H1 (cell line): ENCODE results near the gene RAP1GDS1. TPM values are rescaled to one million over a fixed set of nuclear protein-coding genes. Genes with fewer than 3 reads are reported as not detected.

Source experiments
- CTCF ChIA-PET: fragments of 300-600 bp; sonication (Branson Sonifier 250); formaldehyde crosslinking; loops from one replicate; lab custom pipeline; 2021; ENCODE audit not compliant: partially characterized antibody; lab: Charles Lee
- POLR2A ChIA-PET: fragments of 300-600 bp; sonication (Branson Sonifier 250); formaldehyde crosslinking; loops from one replicate; lab custom pipeline; 2021; ENCODE audit warnings: inconsistent platforms; ENCODE audit not compliant: partially characterized antibody; lab: Charles Lee
- DNase-seq, 2 experiments: peaks; one replicate each; pipeline versions ENCODE4 v3.0.0 to v3.0.0-alpha.2; 2010 to 2022; ENCODE audit warnings: low spot score in 2 of 2, low read depth in 1 of 2, mixed read lengths in 1 of 2
- FAIRE-seq: peaks from 2 replicates; lab custom pipeline; 2011; peaks lifted over from hg19 to GRCh38; lab: Jason Lieb, UNC
- H2AFZ ChIP-seq: 2 replicates; pipeline ENCODE4 v1.8.1; 2012; ENCODE audit warnings: low read length, inconsistent platforms
- H2AK5ac ChIP-seq: 2 replicates; pipeline ENCODE4 v1.6.1; 2013; ENCODE audit warnings: low read depth, low read length
- H2BK120ac ChIP-seq: replicated peaks from 2 replicates; pipeline ENCODE3; 2013; ENCODE audit warnings: low read depth, low read length, inconsistent platforms
- H2BK12ac ChIP-seq: 2 replicates; pipeline ENCODE4 v1.6.1; 2013; ENCODE audit warnings: low read depth, low read length
- H2BK15ac ChIP-seq: 2 replicates; pipeline ENCODE4 v1.6.1; 2013; ENCODE audit warnings: low read length
- H2BK20ac ChIP-seq: 2 replicates; pipeline ENCODE4 v1.6.1; 2013; ENCODE audit warnings: low read length
- H2BK5ac ChIP-seq: 2 replicates; pipeline ENCODE4 v1.6.1; 2013; ENCODE audit warnings: low read depth, low read length
- H3K14ac ChIP-seq: 2 replicates; pipeline ENCODE4 v1.6.1; 2013; ENCODE audit warnings: inconsistent platforms; ENCODE audit not compliant: insufficient read length
- H3K18ac ChIP-seq: 2 replicates; pipeline ENCODE4 v1.6.1; 2013; ENCODE audit warnings: low read length; ENCODE audit errors: extremely low read depth
- H3K23ac ChIP-seq: 2 replicates; pipeline ENCODE4 v1.6.1; 2013; ENCODE audit warnings: inconsistent platforms; ENCODE audit not compliant: insufficient read length
- H3K23me2 ChIP-seq: 2 replicates; pipeline ENCODE4 v1.6.1; 2013; ENCODE audit warnings: low read depth, low read length
- H3K27ac ChIP-seq: 2 replicates; pipeline ENCODE4 v1.6.1; 2011; ENCODE audit warnings: low read depth, low read length, inconsistent platforms
- H3K27me3 ChIP-seq, 4 experiments: replicated peaks in 1 of 4; 1 replicate in 1 of 4; 2 replicates in 3 of 4; pipeline versions ENCODE4 v1.6.1 to v1.8.1; 2011 to 2013; ENCODE audit warnings: low read length in 3 of 4, mild to moderate bottlenecking in 3 of 4, inconsistent platforms in 2 of 4, mixed read lengths in 2 of 4, moderate library complexity in 1 of 4; ENCODE audit not compliant: control insufficient read depth in 3 of 4, insufficient read depth in 3 of 4; ENCODE audit errors: extremely low read depth in 1 of 4
- H3K36me3 ChIP-seq, 4 experiments: 2 replicates each; pipeline versions ENCODE4 v1.6.1 to v1.8.1; 2011 to 2013; ENCODE audit warnings: mild to moderate bottlenecking in 4 of 4, low read length in 3 of 4, moderate library complexity in 2 of 4, control low read depth in 1 of 4, inconsistent platforms in 1 of 4; ENCODE audit not compliant: insufficient read depth in 4 of 4, control insufficient read depth in 2 of 4
- H3K4ac ChIP-seq: replicated peaks from 2 replicates; pipeline ENCODE3; 2013; ENCODE audit warnings: low read length, low read depth, mixed read lengths, inconsistent platforms; ENCODE audit not compliant: insufficient read length
- H3K4me1 ChIP-seq, 4 experiments: replicated peaks in 1 of 4; 1 replicate in 1 of 4; 2 replicates in 3 of 4; pipeline versions ENCODE4 v1.6.1 to v1.8.1; 2011 to 2013; ENCODE audit warnings: low read length in 3 of 4, inconsistent platforms in 2 of 4, mixed read lengths in 1 of 4; ENCODE audit not compliant: insufficient read depth in 4 of 4, control insufficient read depth in 3 of 4
- H3K4me2 ChIP-seq, 2 experiments: 2 replicates each; pipeline versions ENCODE4 v1.6.1 to v1.8.1; 2011 to 2013; ENCODE audit warnings: low read depth in 2 of 2, low read length in 2 of 2, control low read depth in 1 of 2, inconsistent platforms in 1 of 2, mild to moderate bottlenecking in 1 of 2; ENCODE audit not compliant: insufficient read depth in 1 of 2
- H3K4me3 ChIP-seq, 4 experiments: fragments of 200-600, 300-600 bp in 1 of 4; sonication (generic), shearing (Covaris generic), sonication (Bioruptor Twin) in 1 of 4; 2 replicates each; pipeline versions ENCODE4 v1.5.1 to v1.8.1; 2011 to 2016; ENCODE audit warnings: low read length in 4 of 4, low read depth in 3 of 4, control low read depth in 2 of 4, inconsistent platforms in 2 of 4, mild to moderate bottlenecking in 2 of 4, mixed read lengths in 1 of 4, moderate library complexity in 1 of 4; ENCODE audit not compliant: insufficient read depth in 2 of 4; ENCODE audit errors: extremely low read depth in 1 of 4
- H3K56ac ChIP-seq: replicated peaks from 2 replicates; pipeline ENCODE3; 2013; ENCODE audit warnings: low read depth, mild to moderate bottlenecking, mixed read lengths, low read length, inconsistent platforms; ENCODE audit not compliant: insufficient read length
- H3K79me1 ChIP-seq: 2 replicates; pipeline ENCODE4 v1.6.1; 2013; ENCODE audit warnings: low read depth, low read length, control low read depth
- H3K79me2 ChIP-seq, 2 experiments: 2 replicates each; pipeline versions ENCODE4 v1.6.1 to v1.8.1; 2012 to 2013; ENCODE audit warnings: low read length in 2 of 2, mild to moderate bottlenecking in 2 of 2, inconsistent platforms in 1 of 2; ENCODE audit not compliant: insufficient read depth in 2 of 2, control insufficient read depth in 1 of 2
- H3K9ac ChIP-seq, 4 experiments: replicated peaks in 1 of 4; 1 replicate in 1 of 4; 2 replicates in 3 of 4; pipeline versions ENCODE4 v1.6.1 to v1.8.1; 2011 to 2013; ENCODE audit warnings: low read depth in 3 of 4, low read length in 3 of 4, control low read depth in 2 of 4, mild to moderate bottlenecking in 2 of 4, moderate library complexity in 2 of 4, inconsistent platforms in 1 of 4; ENCODE audit errors: extremely low read depth in 1 of 4
- H3K9me3 ChIP-seq, 2 experiments: 2 replicates each; pipeline versions ENCODE4 v1.6.1 to v1.8.1; 2012 to 2013; ENCODE audit warnings: mild to moderate bottlenecking in 2 of 2, moderate library complexity in 2 of 2, control low read depth in 1 of 2, inconsistent platforms in 1 of 2, low read depth in 1 of 2, low read length in 1 of 2, mixed read lengths in 1 of 2; ENCODE audit not compliant: insufficient read depth in 2 of 2
- H4K20me1 ChIP-seq, 2 experiments: replicated peaks in 1 of 2; 2 replicates each; pipeline versions ENCODE3 to v1.8.1; 2011 to 2013; ENCODE audit warnings: inconsistent platforms in 2 of 2, low read length in 2 of 2, mild to moderate bottlenecking in 1 of 2; ENCODE audit not compliant: insufficient read depth in 2 of 2, control insufficient read depth in 1 of 2
- H4K5ac ChIP-seq: 2 replicates; pipeline ENCODE4 v1.6.1; 2013; ENCODE audit warnings: low read length, low read depth, mixed read lengths, inconsistent platforms; ENCODE audit not compliant: insufficient read length
- H4K8ac ChIP-seq: 2 replicates; pipeline ENCODE4 v1.8.0; 2013; ENCODE audit warnings: mild to moderate bottlenecking, moderate library complexity, low read length, inconsistent platforms; ENCODE audit not compliant: insufficient read depth; ENCODE audit errors: extremely low read depth
- H4K91ac ChIP-seq: replicated peaks from 2 replicates; pipeline ENCODE3; 2013; ENCODE audit warnings: low read length, mixed read lengths, inconsistent platforms; ENCODE audit not compliant: insufficient read length
- BACH1 ChIP-seq: IDR thresholded peaks from 2 replicates; pipeline ENCODE4 v1.6.1; 2012; ENCODE audit warnings: low read length, improper control_type of control experiment
- BCL11A ChIP-seq, 2 experiments: IDR thresholded peaks; one replicate each; pipeline ENCODE4 v1.6.1; 2011; ENCODE audit warnings: low read depth in 2 of 2, low read length in 2 of 2, mild to moderate bottlenecking in 2 of 2
- CBX5 ChIP-seq: fragments of 300-800, 300-1000 bp; sonication (generic); IDR thresholded peaks from 2 replicates; pipeline ENCODE4 v1.7.1; 2016; ENCODE audit warnings: antibody characterized with exemption, low read length, low read depth
- CREB1 ChIP-seq: IDR thresholded peaks from 2 replicates; pipeline ENCODE4 v1.6.1; 2012; ENCODE audit warnings: inconsistent platforms
- GTF2F1 ChIP-seq: IDR thresholded peaks from 2 replicates; pipeline ENCODE4 v1.6.1; 2012; ENCODE audit warnings: low read depth, low read length, improper control_type of control experiment, borderline replicate concordance
- KDM1A ChIP-seq: fragments of 200-600, 300-600 bp; sonication (generic); IDR thresholded peaks from 2 replicates; pipeline ENCODE4 v1.7.1; 2016; ENCODE audit warnings: mild to moderate bottlenecking, low read length, borderline replicate concordance
- MAX ChIP-seq: IDR thresholded peaks from 2 replicates; pipeline ENCODE4 v1.6.1; 2012; ENCODE audit warnings: inconsistent platforms
- NRF1 ChIP-seq: IDR thresholded peaks from 2 replicates; pipeline ENCODE4 v1.6.1; 2011; ENCODE audit warnings: mild to moderate bottlenecking, low read depth, low read length, improper control_type of control experiment
- PHF8 ChIP-seq: fragments of 200-600 bp; sonication (generic); conservative IDR thresholded peaks from 2 replicates; pipeline ENCODE4 v1.7.1; 2012; ENCODE audit warnings: low read depth, mild to moderate bottlenecking, inconsistent platforms, low read length, moderate library complexity
- POLR2AphosphoS5 ChIP-seq: IDR thresholded peaks from 2 replicates; pipeline ENCODE4 v1.6.1; 2011; ENCODE audit warnings: low read depth, low read length
- RAD21 ChIP-seq, 2 experiments: IDR thresholded peaks in 1 of 2; conservative IDR thresholded peaks in 1 of 2; 2 replicates each; pipeline ENCODE4 v1.6.1; 2011; ENCODE audit warnings: low read depth in 2 of 2, low read length in 2 of 2, improper control_type of control experiment in 1 of 2, inconsistent platforms in 1 of 2, mild to moderate bottlenecking in 1 of 2, moderate library complexity in 1 of 2
- RBBP5 ChIP-seq: IDR thresholded peaks from 2 replicates; pipeline ENCODE4 v1.7.1; 2012; ENCODE audit warnings: low read depth, mild to moderate bottlenecking, inconsistent platforms, low read length, moderate library complexity, borderline replicate concordance
- RFX5 ChIP-seq: IDR thresholded peaks from 2 replicates; pipeline ENCODE4 v1.6.1; 2011; ENCODE audit warnings: low read depth, low read length, improper control_type of control experiment, borderline replicate concordance
- YY1 ChIP-seq: IDR thresholded peaks from 2 replicates; pipeline ENCODE4 v1.6.1; 2011; ENCODE audit warnings: low read depth, mild to moderate bottlenecking, low read length
- WGBS, 2 experiments: shearing (Covaris generic) in 1 of 2; methylation state at CpG; one replicate each; pipeline versions ENCODE4 v1.1.6 to v1.1.7; 2013 to 2015; ENCODE audit warnings: low lambda C conversion rate in 2 of 2, mixed read lengths in 2 of 2, inconsistent platforms in 1 of 2, low coverage in 1 of 2, missing lambda C conversion rate in 1 of 2; ENCODE audit not compliant: insufficient replicate concordance in 2 of 2, insufficient coverage in 1 of 2, insufficient read length in 1 of 2; ENCODE audit errors: extremely low coverage in 1 of 2, missing lambda C conversion rate in 1 of 2; 5-methylcytosine and 5-hydroxymethylcytosine counted together
- polyA plus RNA-seq, 7 experiments: library from polyadenylated mRNA; depleted of rRNA in 3 of 7; stranded (reverse) in 5 of 7; unstranded in 2 of 7; fragments of >200 nt in 5 of 7; fragments of 200-250 nt in 2 of 7; gene quantifications; 1 replicate in 5 of 7; 2 replicates in 1 of 7; 4 replicates in 1 of 7; pipeline versions ENCODE4 v1.2.1 to v1.2.3, GENCODE V29; 2011 to 2013; ENCODE audit warnings: missing spikeins in 2 of 7, mixed read lengths in 2 of 7
- total RNA-seq: library from RNA; stranded (reverse); fragmentation: NEBNext Ultra II Directional; extraction: Animal tissue kit (Norgen Biotek cat#: 25700); gene quantifications from 2 replicates; pipeline ENCODE4 v1.2.1, GENCODE V29; 2021

RAP1GDS1 gene
- total and polyA plus RNA-seq, 2 of the 8 experiments (the other 6 are each of a cell fraction or from before 2014, with no cell fraction given), result 12.8 to 31.9 TPM

- H3K23ac ChIP-seq, result no peak overlapping the region
- no peaks in the 10 kb centered on the region for H3K9me3 ChIP-seq
- H3K27ac ChIP-seq, result no peak overlapping the region
- H3K23me2 ChIP-seq, result peaks cover 2% of the 10 kb centered on the region
- no peak overlapping the region for H2AK5ac ChIP-seq
- CTCF ChIA-PET, result interaction anchor here (0.9 to 1.4 kb wide), 3 partner anchors 16 to 22 kb away, joined by 3 to 4 read pairs (median 4); no protein-coding TSS in a partner anchor
- no peak overlapping the region for H3K18ac ChIP-seq
- no peak overlapping the region for H3K4ac ChIP-seq
- H3K14ac ChIP-seq, result no peak overlapping the region
- no peak for DNase-seq
- H4K5ac ChIP-seq, result no peak overlapping the region
- no peaks in the 10 kb centered on the region for H3K36me3 ChIP-seq
- H2BK5ac ChIP-seq, result no peak overlapping the region
- no peak overlapping the region for H4K8ac ChIP-seq
- H2BK15ac ChIP-seq, result no peak overlapping the region
- no peaks in the 10 kb centered on the region for H3K27me3 ChIP-seq
- no peak overlapping the region for H3K4me3 ChIP-seq
- H3K79me1 ChIP-seq, result no peaks in the 10 kb centered on the region
- no peak overlapping the region for H4K91ac ChIP-seq
- POLR2A ChIA-PET, result no interaction called here
- H2AFZ ChIP-seq, result no peak overlapping the region
- peaks cover 0 to 15% (median 7%) of the 10 kb centered on the region in 4 experiments; a peak in 3 of 7 replicates for H3K4me1 ChIP-seq
- H2BK20ac ChIP-seq, result no peak overlapping the region
- no peak overlapping the region for H2BK12ac ChIP-seq
- FAIRE-seq, result no peak
- no peak overlapping the region for H2BK120ac ChIP-seq
- no peak overlapping the region for H3K4me2 ChIP-seq
- H3K9ac ChIP-seq, result no peak overlapping the region
- H3K56ac ChIP-seq, result no peak overlapping the region
- H4K20me1 ChIP-seq, result no peaks in the 10 kb centered on the region
- WGBS, 2 experiments, result 90% methylated on average over 3 of the region's 3 CpGs; no CpG with 5 or more reads in 1 of the 2 experiments
- no peaks in the 10 kb centered on the region for H3K79me2 ChIP-seq
- no peak for TF ChIP-seq RFX5
- no peak for TF ChIP-seq BCL11A (IDR thresholded peaks at IDR 0.05; ENCODE audit: low read depth in 2 of 2, low read length in 2 of 2)
- TF ChIP-seq PHF8, result no peak
- no peak for TF ChIP-seq KDM1A
- no peak for TF ChIP-seq NRF1
- no peak for TF ChIP-seq BACH1
- TF ChIP-seq POLR2AphosphoS5, result no peak
- no peak for TF ChIP-seq CREB1
- no peak for TF ChIP-seq CBX5
- TF ChIP-seq GTF2F1, result no peak
- no peak for TF ChIP-seq RAD21 (IDR thresholded peaks at IDR 0.05 in 1 of 2, conservative IDR thresholded peaks at IDR 0.05 in 1 of 2; ENCODE audit: low read depth in 2 of 2, low read length in 2 of 2)
- no peak for TF ChIP-seq RBBP5
- TF ChIP-seq YY1, result no peak
- no peak for TF ChIP-seq MAX
Measured at GRCh38 chr4:98490251-98490650, 229.1 kb downstream of the RAP1GDS1 start.
